ENCODE data around the gene WBP1L. TPM values are rescaled to one million over a fixed set of nuclear protein-coding genes. Genes with fewer than 3 reads are reported as not detected.
A peak's percentile ranks its signal among the peaks of the same experiment; 100 is the strongest.

The WBP1L gene
- total and polyA plus RNA-seq, 2 of the 13 experiments (the other 11 are each of a cell fraction or from before 2014, with no cell fraction given), result 8.3 to 12.3 TPM

DNA sequence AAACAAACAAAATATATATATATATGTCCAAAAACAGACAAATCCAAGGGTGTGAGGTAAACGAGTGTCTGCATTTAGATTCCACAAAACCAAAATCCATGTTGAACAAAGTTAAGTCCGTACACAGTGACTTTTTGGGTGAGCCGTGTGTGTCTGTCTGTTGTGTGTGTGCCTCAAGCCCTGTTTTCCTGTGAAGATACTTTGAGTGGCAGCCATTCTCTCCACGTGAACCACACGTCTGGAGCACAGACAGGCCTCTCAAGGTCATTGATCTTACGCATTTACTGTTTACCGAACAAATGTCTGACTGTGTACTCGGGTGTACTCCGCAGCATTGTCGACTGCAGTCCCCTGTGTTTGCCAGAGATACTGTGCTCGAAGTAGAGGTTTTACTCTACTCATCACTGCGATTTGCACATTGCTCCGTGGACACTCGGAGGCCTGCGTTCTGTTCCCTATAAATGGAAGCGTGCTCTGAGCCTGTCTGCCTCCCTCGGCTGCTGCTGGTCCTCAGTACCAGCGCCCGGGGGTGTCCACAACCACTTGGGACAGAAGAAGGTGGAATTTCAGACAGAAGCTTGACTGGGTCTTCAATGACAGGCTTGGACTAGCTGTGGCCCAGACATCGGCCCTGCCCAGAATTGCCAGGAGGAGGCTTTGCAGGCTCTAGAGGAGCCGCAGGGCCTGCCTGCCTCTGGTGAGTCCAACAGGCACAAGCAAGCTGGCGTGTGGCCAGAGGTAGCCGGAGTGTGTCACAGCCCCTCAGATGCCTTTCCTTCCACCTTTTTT, 71.3 kb downstream of the WBP1L start (continued):
- TF ChIP-seq, protein P1, sequence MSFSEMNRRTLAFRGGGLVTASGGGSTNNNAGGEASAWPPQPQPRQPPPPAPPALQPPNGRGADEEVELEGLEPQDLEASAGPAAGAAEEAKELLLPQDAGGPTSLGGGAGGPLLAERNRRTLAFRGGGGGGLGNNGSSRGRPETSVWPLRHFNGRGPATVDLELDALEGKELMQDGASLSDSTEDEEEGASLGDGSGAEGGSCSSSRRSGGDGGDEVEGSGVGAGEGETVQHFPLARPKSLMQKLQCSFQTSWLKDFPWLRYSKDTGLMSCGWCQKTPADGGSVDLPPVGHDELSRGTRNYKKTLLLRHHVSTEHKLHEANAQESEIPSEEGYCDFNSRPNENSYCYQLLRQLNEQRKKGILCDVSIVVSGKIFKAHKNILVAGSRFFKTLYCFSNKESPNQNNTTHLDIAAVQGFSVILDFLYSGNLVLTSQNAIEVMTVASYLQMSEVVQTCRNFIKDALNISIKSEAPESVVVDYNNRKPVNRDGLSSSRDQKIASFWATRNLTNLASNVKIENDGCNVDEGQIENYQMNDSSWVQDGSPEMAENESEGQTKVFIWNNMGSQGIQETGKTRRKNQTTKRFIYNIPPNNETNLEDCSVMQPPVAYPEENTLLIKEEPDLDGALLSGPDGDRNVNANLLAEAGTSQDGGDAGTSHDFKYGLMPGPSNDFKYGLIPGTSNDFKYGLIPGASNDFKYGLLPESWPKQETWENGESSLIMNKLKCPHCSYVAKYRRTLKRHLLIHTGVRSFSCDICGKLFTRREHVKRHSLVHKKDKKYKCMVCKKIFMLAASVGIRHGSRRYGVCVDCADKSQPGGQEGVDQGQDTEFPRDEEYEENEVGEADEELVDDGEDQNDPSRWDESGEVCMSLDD (CRISPR knock-in tag; IDR thresholded peaks at IDR 0.05; ENCODE audit: borderline replicate concordance), result peak; percentile 44; the same call in 1 of the 2 replicates
- peak; percentile 27; the same call in 1 of the 2 replicates for TF ChIP-seq FOXC1 (CRISPR knock-in tag; IDR thresholded peaks at IDR 0.05; ENCODE audit: borderline replicate concordance)
- TF ChIP-seq ZNF747 (CRISPR knock-in tag; IDR thresholded peaks at IDR 0.05; ENCODE audit: borderline replicate concordance), result peak; percentile 51; the same call in 1 of the 2 replicates
- peak in 1 of 2 experiments; percentile 78; a peak in 2 of 4 replicates for TF ChIP-seq EP300 (IDR thresholded peaks at IDR 0.05; ENCODE audit: low read depth in 2 of 2, low read length in 2 of 2)
- TF ChIP-seq EP300 (CRISPR knock-in tag; IDR thresholded peaks at IDR 0.05; ENCODE audit: borderline replicate concordance), result peak; percentile 72
- TF ChIP-seq, protein P2, sequence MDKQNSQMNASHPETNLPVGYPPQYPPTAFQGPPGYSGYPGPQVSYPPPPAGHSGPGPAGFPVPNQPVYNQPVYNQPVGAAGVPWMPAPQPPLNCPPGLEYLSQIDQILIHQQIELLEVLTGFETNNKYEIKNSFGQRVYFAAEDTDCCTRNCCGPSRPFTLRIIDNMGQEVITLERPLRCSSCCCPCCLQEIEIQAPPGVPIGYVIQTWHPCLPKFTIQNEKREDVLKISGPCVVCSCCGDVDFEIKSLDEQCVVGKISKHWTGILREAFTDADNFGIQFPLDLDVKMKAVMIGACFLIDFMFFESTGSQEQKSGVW (CRISPR knock-in tag; IDR thresholded peaks at IDR 0.05; ENCODE audit: borderline replicate concordance), result 0 out of 2 replicates have a peak, but pooled peaks have one; percentile 80
- TF ChIP-seq GFI1 (CRISPR knock-in tag; IDR thresholded peaks at IDR 0.05; ENCODE audit: borderline replicate concordance), result peak; percentile 64; the same call in 1 of the 2 replicates
- no peak for TF ChIP-seq ZNF570 (CRISPR knock-in tag; IDR thresholded peaks at IDR 0.05; ENCODE audit: borderline replicate concordance)
- TF ChIP-seq, protein P3, sequence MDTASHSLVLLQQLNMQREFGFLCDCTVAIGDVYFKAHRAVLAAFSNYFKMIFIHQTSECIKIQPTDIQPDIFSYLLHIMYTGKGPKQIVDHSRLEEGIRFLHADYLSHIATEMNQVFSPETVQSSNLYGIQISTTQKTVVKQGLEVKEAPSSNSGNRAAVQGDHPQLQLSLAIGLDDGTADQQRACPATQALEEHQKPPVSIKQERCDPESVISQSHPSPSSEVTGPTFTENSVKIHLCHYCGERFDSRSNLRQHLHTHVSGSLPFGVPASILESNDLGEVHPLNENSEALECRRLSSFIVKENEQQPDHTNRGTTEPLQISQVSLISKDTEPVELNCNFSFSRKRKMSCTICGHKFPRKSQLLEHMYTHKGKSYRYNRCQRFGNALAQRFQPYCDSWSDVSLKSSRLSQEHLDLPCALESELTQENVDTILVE (CRISPR knock-in tag; IDR thresholded peaks at IDR 0.05), result 0 out of 2 replicates have a peak, but pooled peaks have one; percentile 46
- peak; percentile 54; the same call in 1 of the 2 replicates for TF ChIP-seq JUNB (CRISPR knock-in tag; IDR thresholded peaks at IDR 0.05; ENCODE audit: borderline replicate concordance)
- peak; percentile 76; the same call in 1 of the 2 replicates for TF ChIP-seq DMAP1 (CRISPR knock-in tag; IDR thresholded peaks at IDR 0.05)
- no peak for TF ChIP-seq PAF1 (CRISPR knock-in tag; IDR thresholded peaks at IDR 0.05)
- TF ChIP-seq BHLHE40 (IDR thresholded peaks at IDR 0.05; ENCODE audit: low read length), result peak; percentile 91
- TF ChIP-seq RARA (CRISPR knock-in tag; IDR thresholded peaks at IDR 0.05), result peak; percentile 82
- peak in 1 of 2 experiments; percentile 50; a peak in 1 of 4 replicates for TF ChIP-seq REST (IDR thresholded peaks at IDR 0.05; ENCODE audit: borderline replicate concordance in 1 of 2, low read depth in 1 of 2, low read length in 2 of 2)
- TF ChIP-seq TAF1 (CRISPR knock-in tag; IDR thresholded peaks at IDR 0.05), result no peak; the same call in 1 of the 2 replicates
- peak; percentile 73 for TF ChIP-seq ZFP36L1 (CRISPR knock-in tag; IDR thresholded peaks at IDR 0.05)
- TF ChIP-seq TIGD3 (CRISPR knock-in tag; IDR thresholded peaks at IDR 0.05; ENCODE audit: borderline replicate concordance), result no peak
